DND-41 (cell line): Measurements from ENCODE around the gene POMT2.

ENCODE experiments used
- ATAC-seq: fragments of 200-7000 bp; cut with Tn5 transposase; 3 replicates; pipeline ENCODE4 v1.9.1; 2021; ENCODE audit warnings: low read depth; ENCODE audit not compliant: insufficient read depth
- DNase-seq: peaks from one replicate; pipeline ENCODE4 v3.0.0-alpha.2; 2020
- H2AFZ ChIP-seq: 2 replicates; pipeline ENCODE4 v1.6.0; 2012; ENCODE audit warnings: low read depth, low read length
- H3K27ac ChIP-seq: 2 replicates; pipeline ENCODE4 v1.5.1; 2012; ENCODE audit warnings: low read length, inconsistent platforms
- H3K27me3 ChIP-seq: fragments of 200-600 bp; sonication (generic); 2 replicates; pipeline ENCODE4 v1.6.0; 2012; ENCODE audit warnings: low read length, mild to moderate bottlenecking, inconsistent platforms; ENCODE audit not compliant: insufficient read depth, poor library complexity
- H3K36me3 ChIP-seq: 2 replicates; pipeline ENCODE4 v1.5.1; 2012; ENCODE audit warnings: low read length, inconsistent platforms; ENCODE audit not compliant: insufficient read depth
- H3K4me1 ChIP-seq: 2 replicates; pipeline ENCODE4 v1.5.1; 2012; ENCODE audit warnings: mild to moderate bottlenecking, low read length; ENCODE audit not compliant: insufficient read depth
- H3K4me2 ChIP-seq: 2 replicates; pipeline ENCODE4 v1.6.0; 2012; ENCODE audit warnings: mild to moderate bottlenecking, moderate library complexity, low read length, inconsistent platforms; ENCODE audit not compliant: insufficient read depth
- H3K4me3 ChIP-seq, 2 experiments: fragments of 200-600 bp in 1 of 2; shearing (Covaris generic) in 1 of 2; 2 replicates each; pipeline ENCODE4 v1.5.1; 2012 to 2016; ENCODE audit warnings: inconsistent platforms in 2 of 2, low read length in 2 of 2, mild to moderate bottlenecking in 2 of 2, low read depth in 1 of 2, moderate library complexity in 1 of 2
- H3K79me2 ChIP-seq: 2 replicates; pipeline ENCODE4 v1.6.0; 2012; ENCODE audit warnings: low read length, inconsistent platforms; ENCODE audit not compliant: insufficient read depth
- H3K9ac ChIP-seq: 2 replicates; pipeline ENCODE4 v1.6.0; 2012; ENCODE audit warnings: low read depth, mild to moderate bottlenecking, inconsistent platforms, low read length, moderate library complexity
- H3K9me3 ChIP-seq: 2 replicates; pipeline ENCODE4 v1.5.1; 2012; ENCODE audit warnings: low read length, moderate library complexity, mild to moderate bottlenecking, inconsistent platforms; ENCODE audit not compliant: insufficient read depth, severe bottlenecking
- H4K20me1 ChIP-seq: 2 replicates; pipeline ENCODE4 v1.6.0; 2012; ENCODE audit warnings: low read length; ENCODE audit not compliant: insufficient read depth
- EZH2 ChIP-seq: IDR thresholded peaks from 3 replicates; pipeline ENCODE4 v1.6.1; 2012; ENCODE audit warnings: borderline replicate concordance, low read depth, mild to moderate bottlenecking, moderate library complexity, low read length, inconsistent platforms; ENCODE audit not compliant: severe bottlenecking
- TF ChIP-seq, protein P1 (sequence below): IDR thresholded peaks from 2 replicates; pipeline ENCODE4 v1.5.1; 2012; ENCODE audit warnings: borderline replicate concordance, low read length, moderate library complexity, mild to moderate bottlenecking; ENCODE audit not compliant: poor library complexity, severe bottlenecking; ENCODE audit errors: extremely low read depth

Gene POMT2

DNA sequence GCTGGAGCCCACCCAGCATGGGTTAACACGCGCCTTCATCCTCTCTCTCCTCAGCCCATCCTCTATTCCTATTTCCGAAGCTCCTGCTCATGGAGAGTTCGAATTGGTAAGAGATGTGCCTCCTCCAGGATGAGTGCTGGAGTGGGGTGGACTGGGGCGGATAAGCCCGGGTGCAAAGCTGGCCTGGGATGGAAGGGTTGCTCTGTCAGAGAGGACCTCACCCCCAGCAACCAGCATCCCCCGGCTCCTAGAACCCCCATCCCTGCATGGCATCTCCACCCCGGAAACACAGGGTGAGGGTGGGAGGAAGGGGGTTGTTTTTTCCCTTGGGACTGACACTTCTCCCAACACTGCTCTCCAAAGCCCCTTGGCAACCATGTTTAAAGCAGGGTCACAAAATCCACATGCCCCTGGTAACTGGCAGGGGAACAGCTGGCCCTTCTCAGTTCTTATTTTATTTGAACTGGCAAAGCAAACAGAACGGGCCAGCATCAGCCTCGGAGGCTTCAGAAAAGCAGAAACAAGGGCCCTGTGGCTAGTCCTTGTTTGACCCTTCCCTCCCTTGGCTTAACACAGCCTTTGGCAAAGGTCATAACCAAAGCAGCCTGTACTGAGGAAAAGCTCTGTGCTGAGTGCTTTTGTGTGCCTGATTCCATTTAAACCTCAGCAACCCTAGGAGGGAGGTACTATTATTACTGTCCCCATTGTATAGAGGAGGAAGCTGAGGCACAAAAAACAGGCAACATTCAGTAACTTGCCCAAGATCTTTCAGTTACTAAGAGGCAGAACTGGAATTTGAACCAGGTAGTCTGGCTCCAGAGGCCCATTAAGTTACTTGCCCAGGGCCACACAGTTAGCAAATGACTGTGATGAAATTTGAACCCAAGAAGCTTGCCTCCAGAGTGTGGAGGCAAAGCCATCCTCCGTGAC, 4.4 kb upstream of the POMT2 start:
- no peak overlapping the region for H3K4me2 ChIP-seq
- no peaks in the 10 kb centered on the region for H3K27me3 ChIP-seq
- H3K9me3 ChIP-seq = no peaks in the 10 kb centered on the region
- H3K4me1 ChIP-seq = peaks cover 13% of the 10 kb centered on the region
- TF ChIP-seq EZH2 = no peak
- TF ChIP-seq, protein P1, sequence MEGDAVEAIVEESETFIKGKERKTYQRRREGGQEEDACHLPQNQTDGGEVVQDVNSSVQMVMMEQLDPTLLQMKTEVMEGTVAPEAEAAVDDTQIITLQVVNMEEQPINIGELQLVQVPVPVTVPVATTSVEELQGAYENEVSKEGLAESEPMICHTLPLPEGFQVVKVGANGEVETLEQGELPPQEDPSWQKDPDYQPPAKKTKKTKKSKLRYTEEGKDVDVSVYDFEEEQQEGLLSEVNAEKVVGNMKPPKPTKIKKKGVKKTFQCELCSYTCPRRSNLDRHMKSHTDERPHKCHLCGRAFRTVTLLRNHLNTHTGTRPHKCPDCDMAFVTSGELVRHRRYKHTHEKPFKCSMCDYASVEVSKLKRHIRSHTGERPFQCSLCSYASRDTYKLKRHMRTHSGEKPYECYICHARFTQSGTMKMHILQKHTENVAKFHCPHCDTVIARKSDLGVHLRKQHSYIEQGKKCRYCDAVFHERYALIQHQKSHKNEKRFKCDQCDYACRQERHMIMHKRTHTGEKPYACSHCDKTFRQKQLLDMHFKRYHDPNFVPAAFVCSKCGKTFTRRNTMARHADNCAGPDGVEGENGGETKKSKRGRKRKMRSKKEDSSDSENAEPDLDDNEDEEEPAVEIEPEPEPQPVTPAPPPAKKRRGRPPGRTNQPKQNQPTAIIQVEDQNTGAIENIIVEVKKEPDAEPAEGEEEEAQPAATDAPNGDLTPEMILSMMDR = no peak
- H3K9ac ChIP-seq = no peak overlapping the region
- H3K79me2 ChIP-seq = peaks cover 9% of the 10 kb centered on the region
- H3K27ac ChIP-seq = no peak overlapping the region
- ATAC-seq (no peak), DNase-seq (no peak)
- H3K36me3 ChIP-seq = no peaks in the 10 kb centered on the region
- no peak overlapping the region for H2AFZ ChIP-seq
- no peaks in the 10 kb centered on the region for H4K20me1 ChIP-seq
- H3K4me3 ChIP-seq = no peak overlapping the region

DNA sequence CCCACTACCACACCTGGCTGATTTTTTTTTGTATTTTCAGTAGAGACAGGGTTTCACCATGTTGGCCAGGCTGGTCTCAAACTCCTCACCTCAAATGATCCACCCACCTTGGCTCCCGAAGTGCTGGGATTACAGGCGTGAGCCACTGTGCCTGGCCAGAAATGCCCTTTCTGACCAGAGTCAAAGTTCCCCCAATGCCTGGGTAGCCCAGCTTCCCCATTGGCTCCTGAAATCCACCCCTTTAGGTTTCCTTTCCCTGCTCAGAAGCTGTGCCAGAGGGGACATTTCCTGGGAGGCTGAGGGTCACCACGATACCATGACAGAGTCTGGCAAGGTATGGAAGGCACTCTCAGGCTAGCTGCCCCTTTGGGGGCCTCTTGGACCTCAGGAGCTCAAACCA, 3.6 kb upstream of the POMT2 start:
- no peak overlapping the region for H3K4me2 ChIP-seq
- peaks cover 21% of the 10 kb centered on the region for H3K4me1 ChIP-seq
- H3K27ac ChIP-seq = no peak overlapping the region
- H3K36me3 ChIP-seq = no peaks in the 10 kb centered on the region
- TF ChIP-seq EZH2 = no peak
- DNase-seq = no peak
- H2AFZ ChIP-seq = no peak overlapping the region
- no peak for ATAC-seq
- no peaks in the 10 kb centered on the region for H3K27me3 ChIP-seq
- peaks cover 12% of the 10 kb centered on the region for H3K79me2 ChIP-seq
- H3K9ac ChIP-seq = no peak overlapping the region
- no peaks in the 10 kb centered on the region for H3K9me3 ChIP-seq
- no peak overlapping the region for H3K4me3 ChIP-seq
- H4K20me1 ChIP-seq = 0 out of 2 replicates have a peak, but pooled peaks cover 2% of the 10 kb centered on the region

DNA sequence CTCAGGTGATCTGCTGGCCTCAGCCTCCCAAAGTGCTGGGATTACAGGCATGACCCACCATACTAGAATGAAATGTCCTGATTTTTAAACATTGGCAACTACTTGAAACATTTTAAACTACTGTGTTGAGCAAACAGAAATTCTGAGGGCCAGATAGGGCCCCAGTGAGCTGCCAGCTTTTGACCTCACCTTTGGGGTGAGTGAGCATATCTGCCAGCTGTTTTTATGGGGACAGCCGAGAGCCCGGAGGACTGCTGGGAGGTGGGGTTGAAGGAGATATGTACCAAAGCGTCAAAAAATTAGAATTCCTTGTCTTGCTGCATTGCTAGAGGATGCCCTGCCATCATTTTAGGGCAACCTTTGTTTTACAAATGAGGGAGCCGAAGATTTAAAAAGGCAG, 2.9 kb upstream of the POMT2 start:
- H3K27ac ChIP-seq = no peak overlapping the region
- H3K36me3 ChIP-seq = no peaks in the 10 kb centered on the region
- no peak overlapping the region for H3K4me2 ChIP-seq
- H3K9me3 ChIP-seq = no peaks in the 10 kb centered on the region
- no peak for ATAC-seq
- H4K20me1 ChIP-seq = 0 out of 2 replicates have a peak, but pooled peaks cover 5% of the 10 kb centered on the region
- TF ChIP-seq, protein P1 = no peak
- TF ChIP-seq EZH2 = no peak
- H3K4me1 ChIP-seq = peaks cover 25% of the 10 kb centered on the region
- H3K79me2 ChIP-seq = peaks cover 16% of the 10 kb centered on the region
- no peak overlapping the region for H3K4me3 ChIP-seq
- no peaks in the 10 kb centered on the region for H3K27me3 ChIP-seq
- H2AFZ ChIP-seq = no peak overlapping the region
- no peak for DNase-seq
- H3K9ac ChIP-seq = no peak overlapping the region

DNA sequence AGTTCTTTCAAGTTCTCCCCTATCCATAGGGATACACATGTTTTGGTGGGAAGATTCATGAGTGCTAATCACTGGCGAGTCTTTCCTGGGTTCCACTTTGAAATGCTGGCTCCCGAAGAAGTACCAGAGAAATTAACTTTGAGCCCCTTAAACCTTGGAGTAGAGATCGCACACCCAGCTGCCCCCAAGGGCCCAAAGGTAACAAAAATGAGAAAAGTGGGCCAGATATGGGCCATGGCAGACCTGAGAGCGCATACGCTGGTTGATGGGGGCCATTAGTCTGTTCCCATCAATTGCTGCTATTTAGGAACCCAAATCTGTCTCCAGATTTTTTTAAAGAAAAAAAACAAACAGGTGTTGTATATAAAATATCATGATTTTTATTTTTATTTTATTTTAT, 2.3 kb upstream of the POMT2 start:
- Histone ChIP-seq H3K4me2 (peak overlapping the region; percentile 84; the same call in 1 of the 2 replicates), H4K20me1 (0 out of 2 replicates have a peak, but pooled peaks cover 5% of the 10 kb centered on the region), H3K79me2 (peaks cover 19% of the 10 kb centered on the region), H3K4me3 (no peak overlapping the region), H3K36me3 (no peaks in the 10 kb centered on the region), H3K27ac (no peak overlapping the region), H3K27me3 (no peaks in the 10 kb centered on the region), H2AFZ (no peak overlapping the region), H3K4me1 (peaks cover 25% of the 10 kb centered on the region), H3K9ac (no peak overlapping the region), H3K9me3 (no peaks in the 10 kb centered on the region)
- no peak for TF ChIP-seq EZH2
- TF ChIP-seq, protein P1 = no peak
- ATAC-seq (no peak), DNase-seq (no peak)
